Pulmonary artery endothelial cell (primary cell): ENCODE data around the gene ZKSCAN5. TPM values are rescaled to one million over a fixed set of nuclear protein-coding genes. Genes with fewer than 3 reads are reported as not detected.
"Not testable (repeated sequence)": the region's sequence is repeated elsewhere in the genome, so short reads cannot be mapped to it uniquely, and the experiment has no call there.

ENCODE experiments used
- DNase-seq: peaks from one replicate; pipeline ENCODE4 v3.0.0-alpha.2; 2011; ENCODE audit warnings: low read depth, low spot score
- total RNA-seq: library from RNA; depleted of rRNA; stranded (reverse); fragments of >200 nt; gene quantifications from 2 replicates; pipeline ENCODE4 v1.2.3, GENCODE V29; 2014

The ZKSCAN5 gene
- total RNA-seq, 1 donor from 2014 or later: 10.4 TPM

- DNase-seq: no peak
Measured at GRCh38 chr7:99497766-99498545, 6.5 kb upstream of the ZKSCAN5 start.

GRCh38 chr7:99498546-99498944 is 5.9 kb upstream of the ZKSCAN5 start:
- DNase-seq: no peak

- DNase-seq: no peak
Measured at GRCh38 chr7:99499371-99499720, 5.1 kb upstream of the ZKSCAN5 start.

- peak; percentile 58 for DNase-seq
Measured at GRCh38 chr7:99499721-99500636, 4.5 kb upstream of the ZKSCAN5 start, which contains the start of gene ZNF394. Gene ZNF394, minus strand, starts transcription at chr7:99500281. Its CDS starts 188 bp downstream, at chr7:99500093.

DNA sequence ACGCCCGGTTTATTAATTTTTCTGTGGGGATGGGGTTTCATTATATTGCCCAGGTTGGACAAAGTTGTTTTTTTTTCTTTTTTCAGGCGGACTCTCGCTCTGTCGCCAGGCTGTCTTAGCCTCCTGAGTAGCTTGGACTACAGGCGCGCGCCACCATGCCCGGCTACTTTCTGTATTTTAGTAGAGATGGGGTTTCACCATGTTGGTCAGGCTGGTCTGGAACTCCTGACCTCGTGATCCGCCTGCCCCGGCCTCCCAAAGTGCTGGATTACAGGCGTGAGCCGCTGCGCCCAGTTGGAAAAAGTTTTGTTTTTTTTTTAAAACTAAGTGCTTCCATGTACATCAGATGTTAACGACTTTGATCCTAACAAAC is 3.8 kb upstream of the ZKSCAN5 start:
- no peak for DNase-seq

- not testable (repeated sequence) for DNase-seq
Measured at GRCh38 chr7:99501236-99501635, 3.2 kb upstream of the ZKSCAN5 start.

DNA sequence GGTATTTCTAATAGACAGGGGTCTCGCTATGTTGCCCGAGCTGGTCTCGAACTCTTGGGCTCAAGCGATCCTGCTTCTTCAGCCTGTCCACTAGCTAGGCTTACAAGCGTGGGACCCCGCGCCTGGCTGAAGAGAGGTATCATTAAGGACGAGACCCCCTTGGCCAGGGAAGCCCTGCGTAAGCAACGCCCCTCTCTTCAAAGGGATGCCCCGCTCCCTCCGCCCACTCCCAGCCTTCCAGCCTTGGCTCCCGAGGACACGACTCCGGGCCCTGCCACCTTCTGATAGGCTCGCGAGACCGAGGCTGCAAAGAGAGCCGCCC is 220 bp upstream of the ZKSCAN5 start:
- DNase-seq: no peak

GRCh38 chr7:99505324-99505662 is 831 bp downstream of the ZKSCAN5 start:
- no peak for DNase-seq

DNA sequence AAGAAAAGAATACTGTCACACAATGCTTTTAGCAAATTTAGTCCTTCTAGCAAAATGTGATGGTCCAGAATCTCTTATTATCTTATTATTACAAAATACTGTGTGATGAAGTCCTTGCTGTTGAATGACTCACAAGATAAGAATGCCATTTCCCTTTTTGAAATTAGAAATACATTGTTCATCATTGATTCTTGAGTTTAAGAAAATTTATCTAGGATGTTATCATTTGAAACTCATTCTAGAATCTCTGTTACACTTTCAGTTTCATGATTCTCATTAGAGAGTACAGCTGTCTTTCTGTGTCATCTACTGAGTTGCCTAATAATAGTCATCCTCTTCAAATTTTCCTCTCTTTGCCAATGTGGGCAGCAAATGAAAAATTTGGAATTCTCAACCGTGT is 9.6 kb downstream of the ZKSCAN5 start:
- no peak for DNase-seq

- DNase-seq: no peak
Measured at GRCh38 chr7:99521399-99521798, 16.9 kb downstream of the ZKSCAN5 start.

DNA sequence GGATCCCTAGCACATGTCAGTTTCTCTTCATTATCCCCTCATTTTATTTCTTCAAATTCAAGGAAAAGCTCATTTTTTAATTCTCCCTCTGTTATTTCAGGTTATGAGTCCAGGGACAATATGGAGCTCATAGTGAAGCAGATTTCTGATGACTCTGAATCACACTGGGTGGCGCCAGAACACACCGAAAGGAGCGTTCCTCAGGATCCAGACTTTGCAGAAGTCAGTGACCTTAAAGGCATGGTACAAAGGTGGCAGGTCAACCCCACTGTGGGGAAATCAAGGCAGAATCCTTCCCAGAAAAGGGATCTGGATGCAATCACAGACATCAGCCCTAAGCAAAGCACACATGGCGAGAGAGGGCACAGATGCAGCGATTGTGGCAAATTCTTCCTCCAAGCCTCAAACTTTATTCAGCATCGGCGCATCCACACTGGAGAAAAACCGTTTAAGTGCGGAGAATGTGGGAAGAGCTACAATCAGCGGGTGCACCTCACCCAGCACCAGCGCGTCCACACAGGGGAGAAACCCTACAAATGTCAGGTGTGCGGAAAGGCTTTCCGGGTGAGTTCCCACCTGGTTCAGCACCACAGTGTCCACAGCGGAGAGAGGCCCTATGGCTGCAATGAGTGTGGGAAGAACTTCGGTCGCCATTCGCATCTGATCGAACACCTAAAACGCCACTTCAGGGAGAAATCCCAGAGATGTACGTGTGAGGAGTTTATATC is 21.4 kb downstream of the ZKSCAN5 start:
- DNase-seq: no peak

DNA sequence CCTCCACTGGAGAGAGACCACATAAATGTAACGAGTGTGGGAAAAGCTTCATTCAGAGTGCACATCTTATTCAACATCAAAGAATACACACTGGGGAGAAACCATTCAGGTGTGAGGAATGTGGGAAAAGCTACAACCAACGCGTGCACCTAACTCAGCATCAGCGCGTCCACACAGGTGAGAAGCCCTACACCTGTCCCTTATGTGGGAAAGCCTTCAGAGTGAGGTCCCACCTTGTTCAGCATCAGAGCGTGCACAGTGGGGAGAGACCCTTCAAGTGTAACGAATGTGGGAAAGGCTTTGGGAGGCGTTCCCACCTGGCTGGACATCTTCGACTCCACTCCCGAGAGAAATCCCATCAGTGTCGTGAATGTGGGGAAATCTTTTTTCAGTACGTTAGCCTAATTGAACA is 26.9 kb downstream of the ZKSCAN5 start:
- no peak for DNase-seq

DNA sequence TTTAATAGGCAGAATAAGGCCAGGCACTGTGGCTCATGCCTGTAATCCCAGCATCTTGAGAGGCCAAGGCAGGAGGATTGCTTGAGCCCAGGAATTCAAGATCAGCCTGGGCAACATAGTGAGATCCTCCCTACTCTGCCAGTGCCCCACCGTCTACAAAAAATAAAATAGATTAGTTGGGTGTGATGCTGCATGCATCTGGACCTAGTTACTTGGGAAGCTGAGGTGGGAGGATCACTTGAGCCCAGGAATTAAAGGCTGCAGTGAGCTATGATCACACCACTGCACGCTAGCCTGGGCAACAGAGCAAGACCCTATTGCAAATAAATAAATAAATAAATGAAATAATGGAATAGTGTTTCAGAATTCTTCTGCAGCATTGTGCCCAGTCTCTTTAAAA is 31.2 kb downstream of the ZKSCAN5 start:
- DNase-seq: no peak

DNA sequence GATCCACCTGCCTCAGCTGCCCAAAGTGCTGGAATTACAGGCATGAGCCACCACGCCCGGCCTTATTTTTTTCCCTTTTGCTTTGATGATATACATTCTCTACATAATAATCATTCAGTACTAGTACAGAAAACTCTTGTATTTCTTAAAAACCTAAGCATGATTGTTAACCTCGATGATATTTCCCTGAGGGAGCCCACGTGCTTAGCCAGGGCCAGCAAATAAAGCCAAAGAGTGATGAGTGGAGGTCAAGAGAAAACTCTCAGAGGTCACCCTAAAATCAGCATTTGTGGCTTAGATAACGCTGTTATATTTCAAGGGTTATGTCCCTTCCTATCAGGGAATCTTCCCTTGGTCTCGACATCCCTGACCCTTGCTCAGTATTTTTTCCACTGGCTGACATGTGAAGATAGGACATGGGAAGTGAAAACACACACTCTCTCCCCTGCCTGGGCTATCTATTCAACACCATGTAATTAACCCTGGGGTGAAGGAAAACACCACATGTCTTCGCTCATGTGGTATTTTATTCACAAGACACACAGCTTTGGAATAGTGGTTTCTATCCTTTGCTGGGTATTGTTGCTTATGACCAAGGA is 34.9 kb downstream of the ZKSCAN5 start:
- no peak for DNase-seq

GRCh38 chr7:99540542-99540941 is 36.1 kb downstream of the ZKSCAN5 start:
- no peak for DNase-seq

DNA sequence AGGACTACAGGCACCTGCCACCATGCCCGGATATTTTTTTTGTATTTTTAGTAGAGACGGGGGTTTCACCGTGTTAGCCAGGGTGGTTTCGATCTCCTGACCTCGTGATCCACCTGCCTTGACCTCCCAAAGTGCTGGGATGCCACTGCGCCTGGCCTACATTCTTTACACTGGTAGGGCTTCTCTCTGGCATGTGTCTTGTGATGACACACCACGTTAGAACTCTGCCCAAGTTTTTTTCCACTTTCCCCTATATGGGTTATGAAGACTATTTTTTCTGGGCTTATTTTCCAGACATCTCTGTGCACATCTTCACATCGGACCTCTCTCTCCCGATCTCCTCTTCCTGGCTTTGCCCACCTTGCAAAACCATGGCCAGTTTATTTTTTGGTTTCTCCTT is 36.8 kb downstream of the ZKSCAN5 start:
- no peak for DNase-seq

GRCh38 chr7:99543081-99543671 is 38.7 kb downstream of the ZKSCAN5 start:
- DNase-seq: no peak

- DNase-seq: no peak
Measured at GRCh38 chr7:99543916-99544315, 39.5 kb downstream of the ZKSCAN5 start.

GRCh38 chr7:99545308-99545707 is 40.8 kb downstream of the ZKSCAN5 start:
- DNase-seq: not testable (repeated sequence)

- DNase-seq: not testable (repeated sequence)
Measured at GRCh38 chr7:99549545-99549944, 45.1 kb downstream of the ZKSCAN5 start.

GRCh38 chr7:99551334-99551733 is 46.9 kb downstream of the ZKSCAN5 start:
- DNase-seq: no peak
